ENCODE results near the gene SLCO1A2.
"Not testable (repeated sequence)": the region's sequence is repeated elsewhere in the genome, so short reads cannot be mapped to it uniquely, and the experiment has no call there.

Gene SLCO1A2, protein sequence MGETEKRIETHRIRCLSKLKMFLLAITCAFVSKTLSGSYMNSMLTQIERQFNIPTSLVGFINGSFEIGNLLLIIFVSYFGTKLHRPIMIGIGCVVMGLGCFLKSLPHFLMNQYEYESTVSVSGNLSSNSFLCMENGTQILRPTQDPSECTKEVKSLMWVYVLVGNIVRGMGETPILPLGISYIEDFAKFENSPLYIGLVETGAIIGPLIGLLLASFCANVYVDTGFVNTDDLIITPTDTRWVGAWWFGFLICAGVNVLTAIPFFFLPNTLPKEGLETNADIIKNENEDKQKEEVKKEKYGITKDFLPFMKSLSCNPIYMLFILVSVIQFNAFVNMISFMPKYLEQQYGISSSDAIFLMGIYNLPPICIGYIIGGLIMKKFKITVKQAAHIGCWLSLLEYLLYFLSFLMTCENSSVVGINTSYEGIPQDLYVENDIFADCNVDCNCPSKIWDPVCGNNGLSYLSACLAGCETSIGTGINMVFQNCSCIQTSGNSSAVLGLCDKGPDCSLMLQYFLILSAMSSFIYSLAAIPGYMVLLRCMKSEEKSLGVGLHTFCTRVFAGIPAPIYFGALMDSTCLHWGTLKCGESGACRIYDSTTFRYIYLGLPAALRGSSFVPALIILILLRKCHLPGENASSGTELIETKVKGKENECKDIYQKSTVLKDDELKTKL

GRCh38 chr12:21334771-21335325, at the start of gene SLCO1A2:
TSS of gene SLCO1A2 (minus strand) at chr12:21334917. CDS start at chr12:21334647, 270 bp downstream.
- H3K27me3 Mint-ChIP-seq (ENCODE audit: low read depth, poor library complexity) = no peaks in the 10 kb centered on the region
- no peak for TF ChIP-seq CTCF (IDR thresholded peaks at IDR 0.05)
- H3K36me3 Mint-ChIP-seq (ENCODE audit: low read depth) = peaks cover 17% of the 10 kb centered on the region
- no peak within 1 kb of the TSS for H3K27ac Mint-ChIP-seq
- H3K4me1 Mint-ChIP-seq = peaks cover 5% of the 10 kb centered on the region
- peaks cover 31% of the 10 kb centered on the region for H3K9me3 Mint-ChIP-seq
- no peak for DNase-seq
- no peak within 1 kb of the TSS for H3K4me3 Mint-ChIP-seq

GRCh38 chr12:21384261-21384660, 49.5 kb upstream of the SLCO1A2 start:
- Mint-ChIP-seq H3K36me3 (ENCODE audit: low read depth) (no peaks in the 10 kb centered on the region), H3K4me1 (no peaks in the 10 kb centered on the region), H3K4me3 (no peak overlapping the region), H3K27ac (no peak overlapping the region), H3K27me3 (ENCODE audit: low read depth, poor library complexity) (no peaks in the 10 kb centered on the region), H3K9me3 (no peaks in the 10 kb centered on the region)
- DNase-seq = no peak
- no peak for TF ChIP-seq CTCF (IDR thresholded peaks at IDR 0.05)

- H3K27me3 Mint-ChIP-seq (ENCODE audit: low read depth, poor library complexity); DNase-seq; H3K36me3 Mint-ChIP-seq (ENCODE audit: low read depth); H3K4me1 Mint-ChIP-seq; H3K27ac Mint-ChIP-seq; H3K9me3 Mint-ChIP-seq; H3K4me3 Mint-ChIP-seq: not testable (repeated sequence)
These were observed 46.6 kb upstream of the SLCO1A2 start for GRCh38 chr12:21381320-21381719.

DNA sequence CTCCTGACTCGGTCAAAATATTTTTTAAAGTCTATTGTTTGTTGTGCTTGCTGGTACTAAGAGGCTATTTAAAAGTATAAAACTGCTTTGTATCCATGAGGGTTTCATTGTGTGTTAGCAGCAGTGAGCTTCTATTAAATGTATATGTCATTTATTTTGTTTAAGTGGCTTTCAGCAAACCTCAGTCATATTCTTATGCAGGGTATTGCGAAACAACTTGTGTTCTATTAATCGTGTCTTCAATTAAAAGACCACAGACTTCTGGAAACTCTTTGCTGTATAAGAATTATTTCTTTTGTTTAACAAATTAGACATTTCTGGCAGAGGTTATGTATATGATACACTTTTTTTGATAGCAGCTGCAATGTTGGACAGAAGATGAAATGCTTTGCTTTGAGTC, 44.5 kb upstream of the SLCO1A2 start:
- TF ChIP-seq CTCF (IDR thresholded peaks at IDR 0.05) = no peak
- Mint-ChIP-seq H3K27me3 (ENCODE audit: low read depth, poor library complexity) (no peaks in the 10 kb centered on the region), H3K36me3 (ENCODE audit: low read depth) (no peaks in the 10 kb centered on the region), H3K27ac (no peak overlapping the region), H3K4me3 (no peak overlapping the region), H3K4me1 (no peaks in the 10 kb centered on the region), H3K9me3 (no peaks in the 10 kb centered on the region)
- DNase-seq = no peak

- no peak within 1 kb of the TSS for H3K4me3 Mint-ChIP-seq
- no peaks in the 10 kb centered on the region for H3K36me3 Mint-ChIP-seq (ENCODE audit: low read depth)
- DNase-seq = no peak
- no peaks in the 10 kb centered on the region for H3K9me3 Mint-ChIP-seq
- no peaks in the 10 kb centered on the region for H3K4me1 Mint-ChIP-seq
- TF ChIP-seq CTCF (IDR thresholded peaks at IDR 0.05) = no peak
- H3K27me3 Mint-ChIP-seq (ENCODE audit: low read depth, poor library complexity) = no peaks in the 10 kb centered on the region
- H3K27ac Mint-ChIP-seq = peak within 1 kb of the TSS; percentile 48
These were observed 37.9 kb upstream of the SLCO1A2 start, which contains the start of gene IAPP for GRCh38 chr12:21372602-21373001. TSS of gene IAPP (plus strand) at chr12:21372902. CDS start at chr12:21373352, 450 bp downstream.

DNA sequence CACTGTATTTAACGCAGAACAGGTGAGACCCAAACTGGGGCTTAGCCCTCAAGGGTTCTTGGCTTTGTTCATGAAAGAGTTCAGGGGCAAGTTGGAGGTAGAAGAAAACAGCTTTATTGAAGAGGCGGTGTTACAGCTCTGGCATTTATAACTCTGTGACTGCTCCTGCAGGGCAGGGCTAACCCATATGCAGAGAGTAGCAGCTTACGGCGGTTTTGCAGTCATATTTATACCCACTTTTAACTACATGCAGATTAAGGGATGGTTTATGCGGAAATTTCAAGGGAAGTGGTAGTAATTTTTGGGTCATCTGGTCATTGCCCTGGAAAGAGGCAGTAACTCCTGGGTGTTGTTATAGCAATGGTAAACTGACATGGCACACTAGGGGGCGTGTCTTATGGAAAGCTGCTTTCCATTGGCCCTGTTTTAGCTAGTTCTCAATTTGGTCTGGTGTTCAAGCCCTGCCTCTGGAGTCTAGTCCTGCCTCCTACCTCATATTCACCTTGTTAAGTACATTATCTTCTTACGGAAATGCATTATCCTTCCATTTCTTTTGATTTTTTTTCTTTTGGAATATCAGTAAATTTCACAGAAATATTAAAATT, 36.2 kb upstream of the SLCO1A2 start:
- DNase-seq = no peak
- no peak overlapping the region for H3K27ac Mint-ChIP-seq
- H3K4me3 Mint-ChIP-seq = no peak overlapping the region
- no peaks in the 10 kb centered on the region for H3K36me3 Mint-ChIP-seq (ENCODE audit: low read depth)
- TF ChIP-seq CTCF (IDR thresholded peaks at IDR 0.05) = no peak
- H3K9me3 Mint-ChIP-seq = no peaks in the 10 kb centered on the region
- H3K27me3 Mint-ChIP-seq (ENCODE audit: low read depth, poor library complexity) = no peaks in the 10 kb centered on the region
- H3K4me1 Mint-ChIP-seq = no peaks in the 10 kb centered on the region

Measured in nephron progenitor cell (in vitro differentiated cells).